ENCODE measurements around the gene OR2A2.

- TF ChIP-seq CTCF (IDR thresholded peaks at IDR 0.05) (no peak), POLR2A (IDR thresholded peaks at IDR 0.05) (no peak)
These were observed 4.3 kb downstream of the OR2A2 start for GRCh38 chr7:144113651-144114050.

Measured in right lobe of liver (tissue), 4 donors.